ENCODE data around the gene RAP1GDS1. TPM values are rescaled to one million over a fixed set of nuclear protein-coding genes. Genes with fewer than 3 reads are reported as not detected.

Gene RAP1GDS1
- total RNA-seq, 1 experiment from 2014 or later, result 25.7 TPM

DNA sequence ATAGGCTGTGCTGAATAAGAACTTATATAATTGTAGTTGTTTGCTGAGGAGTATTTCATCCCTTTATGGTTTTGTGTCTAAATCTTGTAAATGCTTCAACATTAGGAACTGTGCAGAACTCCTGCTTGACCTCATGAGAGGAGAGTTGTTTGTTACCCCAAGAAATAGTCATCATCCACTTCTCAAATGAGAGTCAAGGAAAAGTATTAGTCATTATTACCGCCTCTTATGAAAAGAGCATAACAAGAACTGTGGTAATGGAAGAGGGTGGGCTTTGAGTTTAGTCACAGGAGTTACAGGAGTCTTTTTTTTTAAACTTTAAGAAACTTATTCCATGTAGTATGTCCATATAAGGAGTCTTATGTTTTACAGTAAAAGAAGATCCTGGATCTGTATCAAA lies 132.9 kb downstream of the RAP1GDS1 start:
- no peaks in the 10 kb centered on the region; the same call in 1 of the 2 replicates for H3K9me3 ChIP-seq (ENCODE audit: insufficient read depth, low read depth)
- POLR2A ChIA-PET (ENCODE audit: unreplicated experiment), result no interaction called here
- H2AFZ ChIP-seq, result no peak overlapping the region
- no peak overlapping the region for H3K27ac ChIP-seq
- no peaks in the 10 kb centered on the region for H3K4me1 ChIP-seq (replicated peaks; ENCODE audit: insufficient read depth)
- CTCF ChIA-PET, result no interaction called here
- no peaks in the 10 kb centered on the region for H3K79me2 ChIP-seq (ENCODE audit: low read depth)
- no TSS peak for BruUV-seq (replicated peaks)
- DNase-seq, result no peak
- TF ChIP-seq EZH2 (IDR thresholded peaks at IDR 0.05; ENCODE audit: low read depth), result no peak
- TF ChIP-seq, protein P1, sequence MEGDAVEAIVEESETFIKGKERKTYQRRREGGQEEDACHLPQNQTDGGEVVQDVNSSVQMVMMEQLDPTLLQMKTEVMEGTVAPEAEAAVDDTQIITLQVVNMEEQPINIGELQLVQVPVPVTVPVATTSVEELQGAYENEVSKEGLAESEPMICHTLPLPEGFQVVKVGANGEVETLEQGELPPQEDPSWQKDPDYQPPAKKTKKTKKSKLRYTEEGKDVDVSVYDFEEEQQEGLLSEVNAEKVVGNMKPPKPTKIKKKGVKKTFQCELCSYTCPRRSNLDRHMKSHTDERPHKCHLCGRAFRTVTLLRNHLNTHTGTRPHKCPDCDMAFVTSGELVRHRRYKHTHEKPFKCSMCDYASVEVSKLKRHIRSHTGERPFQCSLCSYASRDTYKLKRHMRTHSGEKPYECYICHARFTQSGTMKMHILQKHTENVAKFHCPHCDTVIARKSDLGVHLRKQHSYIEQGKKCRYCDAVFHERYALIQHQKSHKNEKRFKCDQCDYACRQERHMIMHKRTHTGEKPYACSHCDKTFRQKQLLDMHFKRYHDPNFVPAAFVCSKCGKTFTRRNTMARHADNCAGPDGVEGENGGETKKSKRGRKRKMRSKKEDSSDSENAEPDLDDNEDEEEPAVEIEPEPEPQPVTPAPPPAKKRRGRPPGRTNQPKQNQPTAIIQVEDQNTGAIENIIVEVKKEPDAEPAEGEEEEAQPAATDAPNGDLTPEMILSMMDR (conservative IDR thresholded peaks at IDR 0.05), result no peak
- H3K4me2 ChIP-seq, result no peak overlapping the region
- no peaks in the 10 kb centered on the region for H3F3A ChIP-seq (ENCODE audit: insufficient read depth, low read depth)
- H3K9me2 ChIP-seq (ENCODE audit: insufficient read depth), result no peaks in the 10 kb centered on the region
- intact Hi-C loops (cut with micrococcal nuclease; ENCODE audit: unreplicated experiment), result no loop called here
- no peaks in the 10 kb centered on the region for H4K20me1 ChIP-seq (ENCODE audit: insufficient read depth)
- no peaks in the 10 kb centered on the region for H3K36me3 ChIP-seq (ENCODE audit: low read depth)
- no peak overlapping the region for H3K4me3 ChIP-seq
- no peaks in the 10 kb centered on the region for H3K27me3 ChIP-seq (ENCODE audit: insufficient read depth, low read depth)

DNA sequence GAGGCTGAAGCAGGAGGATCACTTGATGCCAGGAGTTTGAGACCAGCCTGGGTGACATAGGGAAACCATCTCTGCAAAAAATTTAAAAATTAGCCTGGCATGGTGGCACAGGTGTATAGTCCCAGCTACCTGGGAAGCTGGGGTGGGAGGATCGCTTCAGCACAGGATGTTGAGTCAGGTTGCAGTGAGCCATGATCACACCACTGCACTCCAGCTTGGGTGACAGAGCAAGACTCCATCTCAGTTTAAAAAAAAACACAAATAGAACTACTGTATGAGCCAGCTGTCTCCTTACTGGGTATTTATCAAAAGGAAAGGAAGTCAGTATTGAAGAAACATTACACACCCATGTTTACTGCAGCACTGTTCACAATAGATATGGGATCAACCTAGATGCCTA lies 138.7 kb downstream of the RAP1GDS1 start:
- Histone ChIP-seq H3K36me3 (ENCODE audit: low read depth) (no peaks in the 10 kb centered on the region), H3K4me2 (no peak overlapping the region), H3K4me3 (no peak overlapping the region), H3K27ac (no peak overlapping the region), H2AFZ (no peak overlapping the region), H4K20me1 (ENCODE audit: insufficient read depth) (no peaks in the 10 kb centered on the region), H3K4me1 (replicated peaks; ENCODE audit: insufficient read depth) (no peaks in the 10 kb centered on the region), H3F3A (ENCODE audit: insufficient read depth, low read depth) (no peaks in the 10 kb centered on the region), H3K79me2 (ENCODE audit: low read depth) (no peaks in the 10 kb centered on the region), H3K9me2 (ENCODE audit: insufficient read depth) (no peaks in the 10 kb centered on the region), H3K9me3 (ENCODE audit: insufficient read depth, low read depth) (no peaks in the 10 kb centered on the region; the same call in 1 of the 2 replicates), H3K27me3 (ENCODE audit: insufficient read depth, low read depth) (no peaks in the 10 kb centered on the region)
- no TSS peak for BruUV-seq (replicated peaks)
- POLR2A ChIA-PET (ENCODE audit: unreplicated experiment), result no interaction called here
- no peak for DNase-seq
- TF ChIP-seq EZH2 (IDR thresholded peaks at IDR 0.05; ENCODE audit: low read depth), result no peak
- TF ChIP-seq, protein P1 (conservative IDR thresholded peaks at IDR 0.05), result no peak
- CTCF ChIA-PET, result no interaction called here
- intact Hi-C loops (cut with micrococcal nuclease; ENCODE audit: unreplicated experiment), result no loop called here

GRCh38 chr4:98406819-98407218 lies 145.6 kb downstream of the RAP1GDS1 start:
- H3K9me2 ChIP-seq (ENCODE audit: insufficient read depth), result no peaks in the 10 kb centered on the region
- ChIA-PET POLR2A (ENCODE audit: unreplicated experiment) (no interaction called here), CTCF (no interaction called here)
- no peaks in the 10 kb centered on the region for H3K9me3 ChIP-seq (ENCODE audit: insufficient read depth, low read depth)
- TF ChIP-seq EZH2 (IDR thresholded peaks at IDR 0.05; ENCODE audit: low read depth), result no peak
- TF ChIP-seq, protein P1 (conservative IDR thresholded peaks at IDR 0.05), result no peak
- H3K4me1 ChIP-seq (replicated peaks; ENCODE audit: insufficient read depth), result no peaks in the 10 kb centered on the region
- H2AFZ ChIP-seq, result no peak overlapping the region
- no peaks in the 10 kb centered on the region for H4K20me1 ChIP-seq (ENCODE audit: insufficient read depth)
- H3K27me3 ChIP-seq (ENCODE audit: insufficient read depth, low read depth), result no peaks in the 10 kb centered on the region
- no peaks in the 10 kb centered on the region for H3K79me2 ChIP-seq (ENCODE audit: low read depth)
- H3K36me3 ChIP-seq (ENCODE audit: low read depth), result no peaks in the 10 kb centered on the region
- no peak overlapping the region for H3K4me3 ChIP-seq
- H3K4me2 ChIP-seq, result no peak overlapping the region
- BruUV-seq (replicated peaks), result no TSS peak
- intact Hi-C loops (cut with micrococcal nuclease; ENCODE audit: unreplicated experiment), result no loop called here
- H3F3A ChIP-seq (ENCODE audit: insufficient read depth, low read depth), result no peaks in the 10 kb centered on the region
- DNase-seq, result no peak
- H3K27ac ChIP-seq, result no peak overlapping the region

Data from PC-9 (cell line).